Neural cell (in vitro differentiated cells): ENCODE data around the gene EXOC6B. TPM values are rescaled to one million over a fixed set of nuclear protein-coding genes. Genes with fewer than 3 reads are reported as not detected.
"Not testable (repeated sequence)": the region's sequence is repeated elsewhere in the genome, so short reads cannot be mapped to it uniquely, and the experiment has no call there.

Experiments
- H2AFZ ChIP-seq: fragments of 200-600, 300-800 bp; sonication (generic), shearing (Covaris generic); 2 replicates; pipeline ENCODE4 v1.6.0; 2014; ENCODE audit warnings: low read depth, mild to moderate bottlenecking, antibody characterized with exemption, low read length, moderate library complexity
- H3F3A ChIP-seq: fragments of 200-600 bp; shearing (Covaris generic); 2 replicates; pipeline ENCODE4 v1.6.1; 2016; ENCODE audit warnings: mild to moderate bottlenecking, moderate library complexity, mixed read lengths, antibody characterized with exemption, low read length; ENCODE audit not compliant: insufficient read depth, poor library complexity, severe bottlenecking
- H3K27ac ChIP-seq: fragments of 200-600, 300-800 bp; sonication (generic), shearing (Covaris generic); 2 replicates; pipeline ENCODE4 v1.5.1; 2014; ENCODE audit warnings: mild to moderate bottlenecking, low read length, moderate library complexity
- H3K27me3 ChIP-seq: fragments of 300-800, 200-600 bp; sonication (generic), shearing (Covaris generic); 2 replicates; pipeline ENCODE4 v1.6.0; 2014; ENCODE audit warnings: mild to moderate bottlenecking, low read depth, low read length, moderate library complexity; ENCODE audit not compliant: insufficient read depth
- H3K36me3 ChIP-seq: fragments of 300-800, 200-600 bp; sonication (generic), shearing (Covaris generic); 2 replicates; pipeline ENCODE4 v1.5.1; 2014; ENCODE audit warnings: mild to moderate bottlenecking, antibody characterized with exemption, low read length, moderate library complexity; ENCODE audit not compliant: insufficient read depth
- H3K4me2 ChIP-seq: fragments of 300-800, 200-600 bp; sonication (generic), shearing (Covaris generic); 2 replicates; pipeline ENCODE4 v1.6.0; 2014; ENCODE audit warnings: mild to moderate bottlenecking, low read length
- H3K4me3 ChIP-seq: fragments of 300-800, 200-600 bp; sonication (generic), shearing (Covaris generic); 2 replicates; pipeline ENCODE4 v1.5.1; 2014; ENCODE audit warnings: mild to moderate bottlenecking, low read length, moderate library complexity
- H3K79me2 ChIP-seq: fragments of 200-600 bp; shearing (Covaris generic); replicated peaks from 2 replicates; pipeline ENCODE4 v1.6.0; 2014; ENCODE audit warnings: mild to moderate bottlenecking, low read length, moderate library complexity; ENCODE audit not compliant: insufficient read depth
- H3K9ac ChIP-seq: fragments of 300-800, 200-600 bp; sonication (generic), shearing (Covaris generic); 2 replicates; pipeline ENCODE4 v1.6.1; 2016; ENCODE audit warnings: mild to moderate bottlenecking, low read length, mixed read lengths
- H3K9me2 ChIP-seq: fragments of 200-600 bp; shearing (Covaris generic); 2 replicates; pipeline ENCODE4 v1.6.1; 2016; ENCODE audit warnings: mild to moderate bottlenecking, low read length, mixed read lengths; ENCODE audit not compliant: insufficient read depth
- H3K9me3 ChIP-seq: fragments of 200-600, 300-800 bp; sonication (generic), shearing (Covaris generic); 2 replicates; pipeline ENCODE4 v1.6.1; 2016; ENCODE audit warnings: mild to moderate bottlenecking, mixed run types, low read length, moderate library complexity, mixed read lengths
- H4K20me1 ChIP-seq: fragments of 200-600 bp; shearing (Covaris generic); 2 replicates; pipeline ENCODE4 v1.6.1; 2016; ENCODE audit warnings: mild to moderate bottlenecking, mixed run types; ENCODE audit not compliant: insufficient read depth
- EP300 ChIP-seq: fragments of 450-650 bp; conservative IDR thresholded peaks from 2 replicates; pipeline ENCODE4 v1.6.1; 2014; ENCODE audit warnings: antibody characterized with exemption, mild to moderate bottlenecking, moderate library complexity; ENCODE audit not compliant: poor library complexity, severe bottlenecking
- EZH2 ChIP-seq: fragments of 200-600, 300-800 bp; shearing (Covaris generic), sonication (generic); IDR thresholded peaks from 2 replicates; pipeline ENCODE4 v1.6.1; 2014; ENCODE audit warnings: antibody characterized with exemption, low read length, borderline replicate concordance, mild to moderate bottlenecking; ENCODE audit not compliant: insufficient read depth, poor library complexity, severe bottlenecking
- MXI1 ChIP-seq: fragments of 450-650 bp; conservative IDR thresholded peaks from 2 replicates; pipeline ENCODE4 v1.6.1; 2014; ENCODE audit warnings: antibody characterized with exemption, mild to moderate bottlenecking; ENCODE audit not compliant: poor library complexity, severe bottlenecking
- POLR2AphosphoS5 ChIP-seq: IDR thresholded peaks from 2 replicates; pipeline ENCODE4 v1.6.1; 2012
- RAD21 ChIP-seq: fragments of 450-650 bp; conservative IDR thresholded peaks from 2 replicates; pipeline ENCODE4 v1.6.1; 2014; ENCODE audit warnings: antibody characterized with exemption, mild to moderate bottlenecking, moderate library complexity
- SMC3 ChIP-seq: fragments of 450-650 bp; conservative IDR thresholded peaks from 2 replicates; pipeline ENCODE4 v1.6.1; 2014; ENCODE audit warnings: antibody characterized with exemption, mild to moderate bottlenecking, moderate library complexity; ENCODE audit not compliant: poor library complexity
- TAF1 ChIP-seq: IDR thresholded peaks from 2 replicates; pipeline ENCODE4 v1.6.1; 2012; ENCODE audit warnings: low read depth
- polyA plus RNA-seq: library from polyadenylated mRNA; depleted of rRNA; stranded (reverse); fragments of >200 nt; gene quantifications from 2 replicates; pipeline ENCODE4 v1.2.3, GENCODE V29; 2014
- TF ChIP-seq, protein P1 (sequence below): fragments of 450-650 bp; IDR thresholded peaks from 2 replicates; pipeline ENCODE4 v1.5.1; 2014; ENCODE audit warnings: antibody characterized with exemption, mild to moderate bottlenecking, moderate library complexity; ENCODE audit not compliant: poor library complexity, severe bottlenecking
- TF ChIP-seq, protein P2 (sequence below): IDR thresholded peaks from 2 replicates; pipeline ENCODE4 v1.6.1; 2012; ENCODE audit warnings: borderline replicate concordance

EXOC6B gene
- polyA plus RNA-seq, 1 donor from 2014 or later = 23.4 TPM

GRCh38 chr2:72555943-72556342 is 269.9 kb downstream of the EXOC6B start:
- Histone ChIP-seq H4K20me1 (no peaks in the 10 kb centered on the region), H3K27me3 (no peaks in the 10 kb centered on the region), H3F3A (no peaks in the 10 kb centered on the region), H3K9ac (no peak overlapping the region), H3K9me3 (no peaks in the 10 kb centered on the region), H3K79me2 (no peaks in the 10 kb centered on the region), H2AFZ (no peak overlapping the region), H3K36me3 (peaks cover 3% of the 10 kb centered on the region), H3K27ac (no peak overlapping the region), H3K9me2 (no peaks in the 10 kb centered on the region), H3K4me2 (no peak overlapping the region), H3K4me3 (no peak overlapping the region)
- TF ChIP-seq, protein P1, sequence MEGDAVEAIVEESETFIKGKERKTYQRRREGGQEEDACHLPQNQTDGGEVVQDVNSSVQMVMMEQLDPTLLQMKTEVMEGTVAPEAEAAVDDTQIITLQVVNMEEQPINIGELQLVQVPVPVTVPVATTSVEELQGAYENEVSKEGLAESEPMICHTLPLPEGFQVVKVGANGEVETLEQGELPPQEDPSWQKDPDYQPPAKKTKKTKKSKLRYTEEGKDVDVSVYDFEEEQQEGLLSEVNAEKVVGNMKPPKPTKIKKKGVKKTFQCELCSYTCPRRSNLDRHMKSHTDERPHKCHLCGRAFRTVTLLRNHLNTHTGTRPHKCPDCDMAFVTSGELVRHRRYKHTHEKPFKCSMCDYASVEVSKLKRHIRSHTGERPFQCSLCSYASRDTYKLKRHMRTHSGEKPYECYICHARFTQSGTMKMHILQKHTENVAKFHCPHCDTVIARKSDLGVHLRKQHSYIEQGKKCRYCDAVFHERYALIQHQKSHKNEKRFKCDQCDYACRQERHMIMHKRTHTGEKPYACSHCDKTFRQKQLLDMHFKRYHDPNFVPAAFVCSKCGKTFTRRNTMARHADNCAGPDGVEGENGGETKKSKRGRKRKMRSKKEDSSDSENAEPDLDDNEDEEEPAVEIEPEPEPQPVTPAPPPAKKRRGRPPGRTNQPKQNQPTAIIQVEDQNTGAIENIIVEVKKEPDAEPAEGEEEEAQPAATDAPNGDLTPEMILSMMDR = no peak
- TF ChIP-seq POLR2AphosphoS5 = no peak
- no peak for TF ChIP-seq RAD21
- no peak for TF ChIP-seq EZH2
- no peak for TF ChIP-seq SMC3
- TF ChIP-seq EP300 = no peak
- TF ChIP-seq, protein P2, sequence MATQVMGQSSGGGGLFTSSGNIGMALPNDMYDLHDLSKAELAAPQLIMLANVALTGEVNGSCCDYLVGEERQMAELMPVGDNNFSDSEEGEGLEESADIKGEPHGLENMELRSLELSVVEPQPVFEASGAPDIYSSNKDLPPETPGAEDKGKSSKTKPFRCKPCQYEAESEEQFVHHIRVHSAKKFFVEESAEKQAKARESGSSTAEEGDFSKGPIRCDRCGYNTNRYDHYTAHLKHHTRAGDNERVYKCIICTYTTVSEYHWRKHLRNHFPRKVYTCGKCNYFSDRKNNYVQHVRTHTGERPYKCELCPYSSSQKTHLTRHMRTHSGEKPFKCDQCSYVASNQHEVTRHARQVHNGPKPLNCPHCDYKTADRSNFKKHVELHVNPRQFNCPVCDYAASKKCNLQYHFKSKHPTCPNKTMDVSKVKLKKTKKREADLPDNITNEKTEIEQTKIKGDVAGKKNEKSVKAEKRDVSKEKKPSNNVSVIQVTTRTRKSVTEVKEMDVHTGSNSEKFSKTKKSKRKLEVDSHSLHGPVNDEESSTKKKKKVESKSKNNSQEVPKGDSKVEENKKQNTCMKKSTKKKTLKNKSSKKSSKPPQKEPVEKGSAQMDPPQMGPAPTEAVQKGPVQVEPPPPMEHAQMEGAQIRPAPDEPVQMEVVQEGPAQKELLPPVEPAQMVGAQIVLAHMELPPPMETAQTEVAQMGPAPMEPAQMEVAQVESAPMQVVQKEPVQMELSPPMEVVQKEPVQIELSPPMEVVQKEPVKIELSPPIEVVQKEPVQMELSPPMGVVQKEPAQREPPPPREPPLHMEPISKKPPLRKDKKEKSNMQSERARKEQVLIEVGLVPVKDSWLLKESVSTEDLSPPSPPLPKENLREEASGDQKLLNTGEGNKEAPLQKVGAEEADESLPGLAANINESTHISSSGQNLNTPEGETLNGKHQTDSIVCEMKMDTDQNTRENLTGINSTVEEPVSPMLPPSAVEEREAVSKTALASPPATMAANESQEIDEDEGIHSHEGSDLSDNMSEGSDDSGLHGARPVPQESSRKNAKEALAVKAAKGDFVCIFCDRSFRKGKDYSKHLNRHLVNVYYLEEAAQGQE = no peak
- no peak for TF ChIP-seq MXI1
- TF ChIP-seq TAF1 = no peak

- H3K4me3 ChIP-seq, H3K4me2 ChIP-seq, H4K20me1 ChIP-seq, H3K79me2 ChIP-seq, H3K9me3 ChIP-seq, H3K36me3 ChIP-seq, H3K9ac ChIP-seq, H3F3A ChIP-seq, H3K9me2 ChIP-seq, H3K27me3 ChIP-seq, H3K27ac ChIP-seq, H2AFZ ChIP-seq: not testable (repeated sequence)
Observed at GRCh38 chr2:72555363-72555762, 270.5 kb downstream of the EXOC6B start.

DNA sequence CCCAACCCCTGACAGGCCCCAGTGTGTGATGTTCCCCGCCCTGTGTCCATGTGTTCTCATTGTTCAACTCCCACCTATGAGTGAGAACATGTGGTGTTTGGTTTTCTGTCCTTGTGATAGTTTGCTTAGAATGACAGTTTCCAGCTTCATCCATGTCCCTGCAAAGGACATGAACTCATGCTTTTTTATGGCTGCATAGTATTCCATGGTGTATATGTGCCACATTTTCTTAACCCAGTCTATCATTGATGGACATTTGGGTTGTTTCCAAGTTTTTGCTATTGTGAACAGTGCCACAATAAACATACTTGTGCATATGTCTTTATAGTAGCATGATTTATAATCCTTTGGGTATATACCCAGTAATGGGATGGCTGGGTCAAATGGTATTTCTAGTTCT is 270.9 kb downstream of the EXOC6B start:
- H3K9me2 ChIP-seq, H3K9me3 ChIP-seq, H3K27ac ChIP-seq, H3K9ac ChIP-seq, H3K36me3 ChIP-seq, H3K79me2 ChIP-seq, H3F3A ChIP-seq, H3K4me3 ChIP-seq, H3K27me3 ChIP-seq, H4K20me1 ChIP-seq, H3K4me2 ChIP-seq, H2AFZ ChIP-seq: not testable (repeated sequence)
